PC-9 (cell line): ENCODE results near the gene LIMCH1. TPM values are rescaled to one million over a fixed set of nuclear protein-coding genes. Genes with fewer than 3 reads are reported as not detected.

Experiments
- BruUV-seq: library from RNA; stranded (reverse); fragments of 400-500 nt; replicated peaks from 2 replicates; lab custom pipeline; 2021; lab: Mats Ljungman, UMichigan
- CTCF ChIA-PET: fragments of 300-600 bp; sonication (Branson Sonifier 250); formaldehyde crosslinking; loops from one replicate; lab custom pipeline; 2022; ENCODE audit warnings: antibody characterized with exemption; lab: Charles Lee
- POLR2A ChIA-PET: fragments of 300-600 bp; sonication (Branson Sonifier 250); formaldehyde crosslinking; loops from one replicate; lab custom pipeline; 2022; ENCODE audit warnings: antibody characterized with exemption; ENCODE audit not compliant: unreplicated experiment; lab: Charles Lee
- DNase-seq, 2 experiments: peaks; one replicate each; pipeline versions ENCODE4 v3.0.0 to v3.0.0-alpha.2; 2015 to 2022; ENCODE audit warnings: mixed read lengths in 1 of 2
- H2AFZ ChIP-seq: fragments of 200-600 bp; sonication (generic); 2 replicates; pipeline ENCODE4 v1.8.1; 2017; ENCODE audit warnings: antibody characterized with exemption
- H3F3A ChIP-seq: fragments of 200-600 bp; sonication (generic); 2 replicates; pipeline ENCODE4 v1.8.1; 2017; ENCODE audit warnings: antibody characterized with exemption, mild to moderate bottlenecking, low read depth; ENCODE audit not compliant: insufficient read depth
- H3K27ac ChIP-seq: fragments of 200-600 bp; sonication (generic); 2 replicates; pipeline ENCODE4 v1.6.1; 2016; ENCODE audit warnings: mixed run types
- H3K27me3 ChIP-seq: fragments of 200-600 bp; sonication (generic); 2 replicates; pipeline ENCODE4 v1.6.1; 2016; ENCODE audit warnings: low read depth, mixed run types; ENCODE audit not compliant: insufficient read depth
- H3K36me3 ChIP-seq: fragments of 200-600 bp; sonication (generic); 2 replicates; pipeline ENCODE4 v1.6.1; 2016; ENCODE audit warnings: low read depth, mixed run types
- H3K4me1 ChIP-seq: fragments of 200-600 bp; sonication (generic); replicated peaks from 2 replicates; pipeline ENCODE4 v1.6.1; 2016; ENCODE audit warnings: mixed run types; ENCODE audit not compliant: insufficient read depth
- H3K4me2 ChIP-seq: fragments of 200-600 bp; sonication (generic); 2 replicates; pipeline ENCODE4 v1.6.1; 2017; ENCODE audit warnings: mixed run types
- H3K4me3 ChIP-seq: fragments of 200-600 bp; sonication (generic); 2 replicates; pipeline ENCODE4 v1.6.1; 2016; ENCODE audit warnings: mixed run types
- H3K79me2 ChIP-seq: fragments of 200-600 bp; sonication (generic); 2 replicates; pipeline ENCODE4 v1.6.1; 2017; ENCODE audit warnings: low read depth, mixed run types
- H3K9me2 ChIP-seq: fragments of 200-600 bp; sonication (generic); 2 replicates; pipeline ENCODE4 v1.8.1; 2017; ENCODE audit warnings: mild to moderate bottlenecking; ENCODE audit not compliant: insufficient read depth
- H3K9me3 ChIP-seq: fragments of 200-600 bp; sonication (generic); 2 replicates; pipeline ENCODE4 v1.8.1; 2016; ENCODE audit warnings: low read depth; ENCODE audit not compliant: insufficient read depth
- H4K20me1 ChIP-seq: fragments of 200-600 bp; sonication (generic); 2 replicates; pipeline ENCODE4 v1.8.1; 2017; ENCODE audit not compliant: insufficient read depth
- EZH2 ChIP-seq: fragments of 200-600 bp; sonication (generic); IDR thresholded peaks from 2 replicates; pipeline ENCODE4 v1.8.0; 2017; ENCODE audit warnings: antibody characterized with exemption, low read depth
- intact Hi-C: fragments of 100-400 bp; cut with micrococcal nuclease; formaldehyde crosslinking; loops from one replicate; pipeline ENCODE4 v1.10.0; 2022; ENCODE audit not compliant: unreplicated experiment
- total RNA-seq: library from RNA; stranded (reverse); gene quantifications from 2 replicates; pipeline ENCODE4 v1.2.3, GENCODE V29; 2021
- TF ChIP-seq, protein P1 (sequence below): fragments of 200-600 bp; sonication (generic); conservative IDR thresholded peaks from 2 replicates; pipeline ENCODE4 v1.6.1; 2017; ENCODE audit warnings: mixed run types, antibody characterized with exemption, mild to moderate bottlenecking, moderate library complexity

LIMCH1 gene
- total RNA-seq, 1 experiment from 2014 or later: 339 TPM

DNA sequence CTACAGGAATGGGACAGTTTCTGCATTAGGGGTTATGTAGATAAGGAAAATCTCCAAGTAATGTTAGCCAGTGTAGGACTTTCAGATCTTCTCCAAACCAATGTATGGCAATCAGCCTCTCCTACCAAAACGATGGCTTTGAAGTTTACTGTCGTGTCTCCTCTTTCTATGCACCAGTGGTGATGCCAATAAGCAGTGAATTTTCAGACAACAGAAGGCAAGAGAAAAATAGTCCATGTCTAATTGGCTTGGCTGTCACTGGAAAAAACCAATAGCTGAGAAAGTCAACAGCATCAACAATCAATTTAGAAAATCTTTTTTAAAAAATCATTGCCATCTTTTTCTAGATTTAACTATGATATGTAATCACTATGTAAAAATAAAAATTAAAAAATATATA is 35.0 kb downstream of the LIMCH1 start:
- CTCF ChIA-PET: no interaction called here
- H4K20me1 ChIP-seq: no peaks in the 10 kb centered on the region
- POLR2A ChIA-PET: no interaction called here

DNA sequence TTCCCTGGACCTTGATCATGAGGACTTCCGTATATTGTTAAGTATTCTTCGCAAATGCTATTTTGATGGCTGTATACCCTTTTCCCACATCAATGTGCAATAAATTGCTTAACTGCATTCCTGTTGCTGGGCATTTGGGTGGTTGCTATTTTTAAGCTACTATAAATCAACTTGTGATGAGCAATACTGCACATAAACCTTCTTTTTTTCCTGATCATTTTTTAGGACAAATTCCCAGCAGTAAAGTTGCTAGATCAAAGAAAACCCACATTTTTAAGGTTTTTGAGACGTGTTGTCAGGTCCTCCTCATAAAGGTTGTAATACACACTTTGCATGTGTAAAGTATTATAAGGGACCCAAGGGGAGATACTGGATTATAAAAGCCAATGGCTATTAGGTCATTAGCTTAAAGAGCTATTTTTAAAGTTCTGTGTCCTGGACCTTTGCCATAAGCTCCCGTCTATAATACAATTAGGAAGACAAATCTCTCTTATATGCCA is 35.6 kb downstream of the LIMCH1 start:
- peak in 1 of 2 experiments; percentile 69 for DNase-seq
- ChIA-PET CTCF (no interaction called here), POLR2A (no interaction called here)
- Histone ChIP-seq H3K4me1 (peaks cover 44% of the 10 kb centered on the region), H3K4me3 (no peak overlapping the region), H2AFZ (no peak overlapping the region), H3K79me2 (peaks cover 27% of the 10 kb centered on the region), H3K27me3 (no peaks in the 10 kb centered on the region), H3K9me2 (no peaks in the 10 kb centered on the region), H3K4me2 (peak overlapping the region; percentile 29; the same call in 1 of the 2 replicates), H3K27ac (peak overlapping the region; percentile 43), H3K9me3 (no peaks in the 10 kb centered on the region), H3F3A (peaks cover 20% of the 10 kb centered on the region), H3K36me3 (peaks cover 4% of the 10 kb centered on the region; the same call in 1 of the 2 replicates), H4K20me1 (no peaks in the 10 kb centered on the region)
- intact Hi-C loops: no loop called here
- no peak for TF ChIP-seq EZH2
- TF ChIP-seq, protein P1, sequence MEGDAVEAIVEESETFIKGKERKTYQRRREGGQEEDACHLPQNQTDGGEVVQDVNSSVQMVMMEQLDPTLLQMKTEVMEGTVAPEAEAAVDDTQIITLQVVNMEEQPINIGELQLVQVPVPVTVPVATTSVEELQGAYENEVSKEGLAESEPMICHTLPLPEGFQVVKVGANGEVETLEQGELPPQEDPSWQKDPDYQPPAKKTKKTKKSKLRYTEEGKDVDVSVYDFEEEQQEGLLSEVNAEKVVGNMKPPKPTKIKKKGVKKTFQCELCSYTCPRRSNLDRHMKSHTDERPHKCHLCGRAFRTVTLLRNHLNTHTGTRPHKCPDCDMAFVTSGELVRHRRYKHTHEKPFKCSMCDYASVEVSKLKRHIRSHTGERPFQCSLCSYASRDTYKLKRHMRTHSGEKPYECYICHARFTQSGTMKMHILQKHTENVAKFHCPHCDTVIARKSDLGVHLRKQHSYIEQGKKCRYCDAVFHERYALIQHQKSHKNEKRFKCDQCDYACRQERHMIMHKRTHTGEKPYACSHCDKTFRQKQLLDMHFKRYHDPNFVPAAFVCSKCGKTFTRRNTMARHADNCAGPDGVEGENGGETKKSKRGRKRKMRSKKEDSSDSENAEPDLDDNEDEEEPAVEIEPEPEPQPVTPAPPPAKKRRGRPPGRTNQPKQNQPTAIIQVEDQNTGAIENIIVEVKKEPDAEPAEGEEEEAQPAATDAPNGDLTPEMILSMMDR: no peak
- BruUV-seq: no TSS peak

More for the DNA sequence above, 35.0 kb downstream of the LIMCH1 start:
- Histone ChIP-seq H2AFZ (no peak overlapping the region), H3K4me1 (peaks cover 44% of the 10 kb centered on the region), H3K4me3 (no peak overlapping the region), H3K36me3 (peaks cover 3% of the 10 kb centered on the region; the same call in 1 of the 2 replicates), H3K9me3 (no peaks in the 10 kb centered on the region), H3K4me2 (no peak overlapping the region), H3K27ac (peak overlapping the region; percentile 17; the same call in 1 of the 2 replicates), H3K27me3 (no peaks in the 10 kb centered on the region), H3K9me2 (no peaks in the 10 kb centered on the region), H3F3A (peaks cover 20% of the 10 kb centered on the region), H3K79me2 (peaks cover 27% of the 10 kb centered on the region)
- DNase-seq: no peak
- intact Hi-C loops: no loop called here
- no peak for TF ChIP-seq EZH2
- TF ChIP-seq, protein P1: no peak
- no TSS peak for BruUV-seq

DNA sequence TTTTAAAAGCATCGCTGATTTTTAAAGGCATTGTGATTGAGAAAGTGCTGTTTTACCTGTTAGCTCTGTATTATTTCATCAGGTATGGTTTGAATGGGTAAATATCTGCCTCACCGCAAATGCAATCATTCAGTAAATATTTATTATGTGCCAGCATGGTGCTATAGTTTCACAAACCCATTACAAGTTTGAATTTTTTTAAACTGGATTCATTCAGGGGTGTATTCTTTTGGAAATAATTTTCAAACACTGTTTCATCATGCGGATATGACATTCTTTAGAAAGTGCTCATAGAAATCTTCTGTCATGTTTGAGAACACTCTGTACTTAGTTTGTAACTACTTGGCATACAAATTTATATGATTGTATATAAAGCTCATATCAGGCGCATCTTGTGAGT is 37.2 kb downstream of the LIMCH1 start:
- Histone ChIP-seq H3K4me3 (peak overlapping the region; percentile 12; the same call in 1 of the 2 replicates), H3K9me3 (no peaks in the 10 kb centered on the region), H4K20me1 (no peaks in the 10 kb centered on the region), H3K27me3 (no peaks in the 10 kb centered on the region), H2AFZ (no peak overlapping the region), H3F3A (peaks cover 20% of the 10 kb centered on the region), H3K9me2 (no peaks in the 10 kb centered on the region), H3K4me1 (peaks cover 44% of the 10 kb centered on the region), H3K79me2 (peaks cover 27% of the 10 kb centered on the region), H3K27ac (peak overlapping the region; percentile 94), H3K36me3 (peaks cover 4% of the 10 kb centered on the region; the same call in 1 of the 2 replicates), H3K4me2 (peak overlapping the region; percentile 67)
- TF ChIP-seq EZH2: no peak
- TF ChIP-seq, protein P1: no peak
- BruUV-seq: no TSS peak
- CTCF ChIA-PET: interaction anchor here (0.9 kb wide), 1 partner anchor 41 kb away, joined by 9 read pairs; no protein-coding TSS in a partner anchor
- peak in 1 of 2 experiments; percentile 96 for DNase-seq
- POLR2A ChIA-PET: no interaction called here
- intact Hi-C loops: no loop called here
